ENCODE data around the gene TWNK.

- TF ChIP-seq CTCF (IDR thresholded peaks at IDR 0.05; ENCODE audit: borderline replicate concordance, extremely low read depth, low read length, poor library complexity, severe bottlenecking) (no peak), EZH2 (IDR thresholded peaks at IDR 0.05; ENCODE audit: borderline replicate concordance, low read depth, low read length, severe bottlenecking) (no peak)
Measured at GRCh38 chr10:101040851-101041250, 53.5 kb downstream of the TWNK start.

Measured in DND-41 (cell line).